RWPE1 (cell line): ENCODE results near the gene NCSTN.

Experiments
- CTCF ChIA-PET: fragments of 350-600 bp; sonication (Branson Sonifier 250); formaldehyde crosslinking; extraction: SDS; loops from one replicate; lab custom pipeline; 2021; lab: Yijun Ruan, JAX
- POLR2A ChIA-PET: fragments of 400-600 bp; formaldehyde crosslinking; extraction: SDS; loops from one replicate; lab custom pipeline; 2020; ENCODE audit warnings: antibody characterized with exemption; ENCODE audit not compliant: low non-redundant PET; lab: Yijun Ruan, JAX
- DNase-seq: peaks from one replicate; pipeline ENCODE4 v3.0.0; 2012; ENCODE audit warnings: low spot score
- H3K27ac ChIP-seq: fragments of 450-650 bp; 2 replicates; pipeline ENCODE4 v1.5.1; 2017
- TF ChIP-seq, protein P1 (sequence below): fragments of 450-650 bp; conservative IDR thresholded peaks from 2 replicates; pipeline ENCODE4 v1.5.1; 2017; ENCODE audit warnings: low read depth, mild to moderate bottlenecking

Gene NCSTN

DNA sequence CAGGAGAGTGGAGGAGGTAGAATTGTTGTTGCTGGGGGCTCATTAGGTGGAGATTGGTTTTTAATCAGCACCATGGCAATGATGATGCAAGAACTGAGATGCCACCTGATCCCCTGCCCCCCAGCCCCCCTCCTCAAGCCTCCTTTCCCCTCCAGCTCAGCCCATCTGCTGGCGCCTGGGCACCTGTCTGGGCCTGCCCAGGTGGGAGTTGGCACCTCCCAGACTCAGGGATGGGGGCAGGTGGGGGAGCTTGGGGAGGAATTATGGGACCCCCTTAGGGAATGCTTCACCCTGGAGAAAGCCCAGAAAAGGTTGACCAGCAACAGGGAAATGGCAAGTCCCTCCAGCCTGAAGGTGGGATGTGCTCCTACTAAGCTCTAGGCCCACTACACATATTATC, 22.1 kb downstream of the NCSTN start:
- CTCF ChIA-PET, result interaction anchor here (0.8 to 1.8 kb wide), 2 partner anchors 12 to 14 kb away, joined by 4 read pairs; no protein-coding TSS in a partner anchor
- no peak for DNase-seq
- H3K27ac ChIP-seq, result no peak overlapping the region
- POLR2A ChIA-PET, result no interaction called here
- TF ChIP-seq, protein P1, sequence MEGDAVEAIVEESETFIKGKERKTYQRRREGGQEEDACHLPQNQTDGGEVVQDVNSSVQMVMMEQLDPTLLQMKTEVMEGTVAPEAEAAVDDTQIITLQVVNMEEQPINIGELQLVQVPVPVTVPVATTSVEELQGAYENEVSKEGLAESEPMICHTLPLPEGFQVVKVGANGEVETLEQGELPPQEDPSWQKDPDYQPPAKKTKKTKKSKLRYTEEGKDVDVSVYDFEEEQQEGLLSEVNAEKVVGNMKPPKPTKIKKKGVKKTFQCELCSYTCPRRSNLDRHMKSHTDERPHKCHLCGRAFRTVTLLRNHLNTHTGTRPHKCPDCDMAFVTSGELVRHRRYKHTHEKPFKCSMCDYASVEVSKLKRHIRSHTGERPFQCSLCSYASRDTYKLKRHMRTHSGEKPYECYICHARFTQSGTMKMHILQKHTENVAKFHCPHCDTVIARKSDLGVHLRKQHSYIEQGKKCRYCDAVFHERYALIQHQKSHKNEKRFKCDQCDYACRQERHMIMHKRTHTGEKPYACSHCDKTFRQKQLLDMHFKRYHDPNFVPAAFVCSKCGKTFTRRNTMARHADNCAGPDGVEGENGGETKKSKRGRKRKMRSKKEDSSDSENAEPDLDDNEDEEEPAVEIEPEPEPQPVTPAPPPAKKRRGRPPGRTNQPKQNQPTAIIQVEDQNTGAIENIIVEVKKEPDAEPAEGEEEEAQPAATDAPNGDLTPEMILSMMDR, result no peak

DNA sequence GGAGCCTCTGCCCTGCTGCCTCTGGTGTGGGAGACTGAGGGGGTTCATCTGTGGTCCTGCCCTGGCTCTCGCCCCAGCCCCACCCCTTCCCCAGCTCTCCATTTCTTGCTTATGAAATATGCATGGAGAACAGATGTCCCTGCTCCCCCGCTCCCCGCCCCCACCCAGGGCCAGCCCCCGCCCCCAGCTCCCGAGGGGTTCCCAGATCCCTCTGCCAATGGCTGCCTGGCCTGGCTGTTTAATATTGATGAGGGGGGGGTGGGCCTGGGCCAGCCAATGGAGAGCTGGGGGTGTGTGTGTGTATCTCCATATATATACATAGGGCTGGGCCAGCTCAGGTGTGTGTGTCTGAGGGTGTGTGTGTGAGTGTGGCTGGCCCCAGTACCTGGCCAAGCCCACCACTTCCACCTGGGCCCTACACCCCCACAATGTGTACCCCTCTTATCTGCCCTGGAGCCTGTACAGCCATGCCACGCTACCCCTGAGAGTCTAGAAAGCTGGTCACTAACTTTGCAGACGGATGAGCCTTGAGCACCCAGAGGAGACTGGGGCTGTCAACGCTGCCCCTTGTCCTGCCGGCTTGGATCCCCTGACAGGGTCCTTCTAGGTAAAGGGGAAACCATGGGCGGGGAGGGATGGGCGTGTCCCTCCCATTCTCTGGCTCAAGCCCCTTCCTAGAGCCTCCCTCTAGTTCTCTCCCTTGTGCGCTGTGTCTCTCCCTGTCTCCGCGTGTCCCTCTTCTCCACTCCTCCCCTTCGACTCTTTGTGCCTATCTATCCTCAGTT, 23.7 kb downstream of the NCSTN start, which contains the start of gene NHLH1:
TSS of gene NHLH1 (plus strand) at position 341 of the 785 bp plus-strand sequence. CDS start 3,661 bp downstream, outside the sequence.
- CTCF ChIA-PET, result interaction anchor here (0.8 to 3.0 kb wide), 2 partner anchors 9 to 50 kb away, joined by 3 to 6 read pairs; no protein-coding TSS in a partner anchor
- DNase-seq, result no peak
- POLR2A ChIA-PET, result no interaction called here
- TF ChIP-seq, protein P1, result no peak
- no peak within 1 kb of the TSS for H3K27ac ChIP-seq

DNA sequence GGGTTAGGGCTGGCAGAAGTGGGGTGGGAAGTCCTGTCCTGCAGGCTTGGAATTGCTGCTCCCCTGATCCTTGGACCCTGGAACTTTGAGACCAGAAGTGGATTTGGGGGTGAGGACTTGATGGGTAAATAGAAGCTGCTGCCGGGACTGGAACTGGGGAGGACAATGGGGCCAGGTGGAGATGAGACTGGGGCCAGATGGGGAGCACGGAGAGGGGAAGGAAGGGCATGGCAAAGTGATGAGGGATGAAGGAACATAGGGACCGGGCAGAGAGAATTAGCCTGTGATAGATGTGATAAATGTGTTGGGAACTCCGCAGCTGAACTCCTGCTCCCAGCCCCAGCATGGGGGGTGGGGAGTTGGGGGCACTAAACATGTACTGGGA, 24.3 kb downstream of the NCSTN start:
- CTCF ChIA-PET, result interaction anchor here (3.0 kb wide), 1 partner anchor 49 kb away, joined by 6 read pairs; no protein-coding TSS in a partner anchor
- DNase-seq, result no peak
- H3K27ac ChIP-seq, result no peak overlapping the region
- TF ChIP-seq, protein P1, result no peak
- POLR2A ChIA-PET, result no interaction called here

DNA sequence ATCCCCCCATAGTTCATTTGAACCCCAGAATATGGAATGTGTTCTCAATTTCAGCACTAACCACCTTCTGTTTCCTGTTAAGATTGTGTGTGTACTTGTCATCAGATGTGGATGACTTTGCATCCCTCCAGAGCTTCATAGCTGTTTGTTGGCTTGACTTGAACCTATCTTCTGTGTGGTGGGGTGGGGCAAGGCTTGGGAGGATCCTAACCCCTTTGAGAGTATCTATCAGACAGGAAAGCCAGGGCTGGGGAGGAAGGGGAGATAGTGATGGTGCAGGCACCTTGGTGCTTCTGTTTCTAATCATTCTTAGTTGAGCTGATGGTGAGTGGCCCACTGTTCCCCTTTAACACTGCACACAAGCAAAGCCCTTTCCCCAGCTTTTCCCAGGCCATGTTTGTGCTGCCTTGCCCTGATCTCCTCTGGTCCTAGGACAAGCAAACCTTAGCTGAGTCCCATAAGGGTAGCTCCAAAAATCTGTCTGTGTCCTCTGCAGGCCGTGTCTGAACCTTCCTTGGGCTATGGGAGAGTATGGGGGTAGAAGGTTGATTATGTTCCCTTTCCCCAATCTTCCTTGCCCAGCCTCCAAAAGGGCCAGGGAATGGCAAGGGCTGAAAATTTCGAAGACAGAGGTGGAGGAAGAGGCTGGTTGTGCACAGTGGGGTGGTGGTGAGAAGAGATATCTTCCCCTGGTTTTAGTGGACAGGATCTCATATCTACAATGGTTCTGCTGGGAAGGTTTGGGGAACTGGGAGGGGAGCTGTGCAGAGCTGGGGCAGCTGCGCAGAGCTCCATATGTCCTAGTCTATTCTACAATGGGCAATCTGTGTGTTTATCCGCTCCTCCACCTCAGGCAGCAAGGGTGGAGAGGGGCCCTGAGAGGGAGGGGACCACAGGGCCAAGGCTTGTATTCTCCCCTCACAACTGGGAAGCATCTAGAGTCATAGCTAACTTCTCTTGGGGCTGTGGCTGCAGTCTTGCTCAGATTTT, 25.0 kb downstream of the NCSTN start:
- H3K27ac ChIP-seq, result no peak overlapping the region
- POLR2A ChIA-PET, result no interaction called here
- TF ChIP-seq, protein P1, result no peak
- DNase-seq, result no peak
- CTCF ChIA-PET, result interaction anchor here (3.0 kb wide), 1 partner anchor 48 kb away, joined by 6 read pairs; no protein-coding TSS in a partner anchor

DNA sequence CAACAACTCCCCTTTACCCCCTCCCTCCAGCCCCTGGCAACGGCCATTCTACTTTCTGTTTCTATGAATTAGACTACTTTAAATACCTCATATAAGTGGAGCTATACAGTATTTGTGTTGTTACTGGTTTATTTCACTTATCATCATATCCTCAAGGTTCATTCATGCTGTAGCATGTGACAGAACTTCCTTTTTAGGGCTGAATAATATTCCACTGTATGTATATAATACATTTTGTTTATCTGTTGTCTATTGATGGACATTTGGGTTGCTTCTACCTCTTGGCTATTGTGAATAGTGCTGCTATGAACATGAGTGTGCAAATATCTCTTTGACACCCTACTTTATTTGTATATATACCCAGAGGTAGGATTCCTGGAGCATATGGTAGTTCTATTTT, 25.9 kb downstream of the NCSTN start:
- POLR2A ChIA-PET, result no interaction called here
- DNase-seq, result no peak
- H3K27ac ChIP-seq, result no peak overlapping the region
- TF ChIP-seq, protein P1, result no peak
- CTCF ChIA-PET, result interaction anchor here (3.0 kb wide), 1 partner anchor 48 kb away, joined by 6 read pairs; no protein-coding TSS in a partner anchor
